Measurements from ENCODE around the gene SLC47A2. TPM values are rescaled to one million over a fixed set of nuclear protein-coding genes. Genes with fewer than 3 reads are reported as not detected.

SLC47A2 gene
- total RNA-seq, 1 donor from 2014 or later: not detected

DNA sequence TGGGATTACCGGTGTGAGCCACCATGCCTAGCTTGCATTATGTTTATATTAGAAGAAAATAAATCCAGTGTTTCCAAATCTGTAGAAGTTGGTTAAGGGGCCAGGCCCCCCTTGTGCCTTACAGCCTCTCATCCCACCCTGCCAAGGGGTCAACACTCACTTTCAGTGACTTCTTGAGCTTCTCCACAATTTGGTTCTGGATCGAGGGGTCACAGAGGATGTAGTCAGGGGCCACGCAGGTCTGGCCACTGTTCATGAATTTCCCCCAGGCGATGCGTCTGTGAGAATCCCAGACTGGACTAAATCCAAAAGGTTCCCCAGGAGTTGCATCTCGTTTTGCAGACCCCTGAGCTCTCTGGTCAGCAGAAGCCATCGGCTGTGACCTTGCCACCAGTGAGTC is 24.5 kb upstream of the SLC47A2 start:
- ATAC-seq (no peak), DNase-seq (no peak)
- intact Hi-C loops (cut with DNase I): no loop called here
- no peaks in the 10 kb centered on the region for H3K36me3 ChIP-seq
- H3K27ac ChIP-seq: no peak overlapping the region
- no peaks in the 10 kb centered on the region for H3K9me3 ChIP-seq
- no peaks in the 10 kb centered on the region for H3K27me3 ChIP-seq
- TF ChIP-seq, protein P1, sequence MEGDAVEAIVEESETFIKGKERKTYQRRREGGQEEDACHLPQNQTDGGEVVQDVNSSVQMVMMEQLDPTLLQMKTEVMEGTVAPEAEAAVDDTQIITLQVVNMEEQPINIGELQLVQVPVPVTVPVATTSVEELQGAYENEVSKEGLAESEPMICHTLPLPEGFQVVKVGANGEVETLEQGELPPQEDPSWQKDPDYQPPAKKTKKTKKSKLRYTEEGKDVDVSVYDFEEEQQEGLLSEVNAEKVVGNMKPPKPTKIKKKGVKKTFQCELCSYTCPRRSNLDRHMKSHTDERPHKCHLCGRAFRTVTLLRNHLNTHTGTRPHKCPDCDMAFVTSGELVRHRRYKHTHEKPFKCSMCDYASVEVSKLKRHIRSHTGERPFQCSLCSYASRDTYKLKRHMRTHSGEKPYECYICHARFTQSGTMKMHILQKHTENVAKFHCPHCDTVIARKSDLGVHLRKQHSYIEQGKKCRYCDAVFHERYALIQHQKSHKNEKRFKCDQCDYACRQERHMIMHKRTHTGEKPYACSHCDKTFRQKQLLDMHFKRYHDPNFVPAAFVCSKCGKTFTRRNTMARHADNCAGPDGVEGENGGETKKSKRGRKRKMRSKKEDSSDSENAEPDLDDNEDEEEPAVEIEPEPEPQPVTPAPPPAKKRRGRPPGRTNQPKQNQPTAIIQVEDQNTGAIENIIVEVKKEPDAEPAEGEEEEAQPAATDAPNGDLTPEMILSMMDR (IDR thresholded peaks at IDR 0.05): no peak
- no peak overlapping the region for H3K4me3 ChIP-seq
- H3K4me1 ChIP-seq: peaks cover 7% of the 10 kb centered on the region

GRCh38 chr17:19739241-19740201 is 23.1 kb upstream of the SLC47A2 start:
- TF ChIP-seq, protein P1 (IDR thresholded peaks at IDR 0.05): no peak
- ATAC-seq (no peak), DNase-seq (peak; percentile 61)
- Histone ChIP-seq H3K9me3 (no peaks in the 10 kb centered on the region), H3K27ac (no peak overlapping the region), H3K36me3 (no peaks in the 10 kb centered on the region), H3K27me3 (no peaks in the 10 kb centered on the region), H3K4me3 (no peak overlapping the region), H3K4me1 (no peaks in the 10 kb centered on the region)
- intact Hi-C loops (cut with DNase I): no loop called here

DNA sequence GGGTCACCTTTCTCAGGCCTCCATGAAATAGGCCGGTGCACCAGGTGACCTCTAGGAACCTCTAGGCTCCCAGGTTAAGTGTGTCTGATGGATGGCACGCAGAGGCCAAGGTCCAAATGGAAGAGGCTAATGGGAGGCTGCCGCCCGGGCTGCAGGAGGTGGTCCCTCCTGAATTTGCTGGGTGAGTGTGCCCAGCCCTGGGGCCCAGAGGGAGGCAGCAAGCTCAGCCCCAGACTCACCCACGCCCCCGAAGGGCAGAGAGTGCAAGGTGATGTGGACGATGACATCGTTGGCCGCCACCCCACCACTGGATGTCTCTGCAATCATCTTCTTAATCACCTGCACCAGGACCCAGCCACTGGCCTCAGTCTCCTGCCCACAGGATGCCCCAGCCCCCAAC is 22.4 kb upstream of the SLC47A2 start:
- Histone ChIP-seq H3K36me3 (no peaks in the 10 kb centered on the region), H3K4me1 (no peaks in the 10 kb centered on the region), H3K27me3 (no peaks in the 10 kb centered on the region), H3K4me3 (no peak overlapping the region), H3K9me3 (no peaks in the 10 kb centered on the region), H3K27ac (no peak overlapping the region)
- DNase-seq (no peak), ATAC-seq (no peak)
- TF ChIP-seq, protein P1 (IDR thresholded peaks at IDR 0.05): no peak
- intact Hi-C loops (cut with DNase I): no loop called here

DNA sequence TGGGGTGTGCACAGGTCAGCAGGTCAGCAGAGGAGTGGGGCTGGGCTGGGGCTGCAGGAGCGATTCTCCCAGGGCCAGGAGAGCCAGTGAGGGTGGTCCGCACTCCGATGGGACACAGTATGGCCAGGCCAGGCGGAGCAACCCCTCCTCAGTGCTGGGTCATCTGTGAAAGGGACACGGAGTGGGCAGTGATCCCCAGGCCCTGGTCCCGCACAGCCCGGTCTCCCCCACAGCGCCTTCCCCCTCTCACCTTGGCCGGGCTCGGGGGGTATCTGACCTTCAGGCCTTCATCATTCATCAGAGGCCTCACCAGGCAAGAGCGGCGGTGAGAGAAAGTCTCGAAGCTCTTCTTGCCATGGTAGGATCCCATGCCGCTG is 21.7 kb upstream of the SLC47A2 start:
- Histone ChIP-seq H3K4me3 (no peak overlapping the region), H3K9me3 (no peaks in the 10 kb centered on the region), H3K27me3 (no peaks in the 10 kb centered on the region), H3K4me1 (no peaks in the 10 kb centered on the region), H3K36me3 (no peaks in the 10 kb centered on the region), H3K27ac (no peak overlapping the region)
- DNase-seq (no peak), ATAC-seq (no peak)
- TF ChIP-seq, protein P1 (IDR thresholded peaks at IDR 0.05): no peak
- intact Hi-C loops (cut with DNase I): no loop called here

DNA sequence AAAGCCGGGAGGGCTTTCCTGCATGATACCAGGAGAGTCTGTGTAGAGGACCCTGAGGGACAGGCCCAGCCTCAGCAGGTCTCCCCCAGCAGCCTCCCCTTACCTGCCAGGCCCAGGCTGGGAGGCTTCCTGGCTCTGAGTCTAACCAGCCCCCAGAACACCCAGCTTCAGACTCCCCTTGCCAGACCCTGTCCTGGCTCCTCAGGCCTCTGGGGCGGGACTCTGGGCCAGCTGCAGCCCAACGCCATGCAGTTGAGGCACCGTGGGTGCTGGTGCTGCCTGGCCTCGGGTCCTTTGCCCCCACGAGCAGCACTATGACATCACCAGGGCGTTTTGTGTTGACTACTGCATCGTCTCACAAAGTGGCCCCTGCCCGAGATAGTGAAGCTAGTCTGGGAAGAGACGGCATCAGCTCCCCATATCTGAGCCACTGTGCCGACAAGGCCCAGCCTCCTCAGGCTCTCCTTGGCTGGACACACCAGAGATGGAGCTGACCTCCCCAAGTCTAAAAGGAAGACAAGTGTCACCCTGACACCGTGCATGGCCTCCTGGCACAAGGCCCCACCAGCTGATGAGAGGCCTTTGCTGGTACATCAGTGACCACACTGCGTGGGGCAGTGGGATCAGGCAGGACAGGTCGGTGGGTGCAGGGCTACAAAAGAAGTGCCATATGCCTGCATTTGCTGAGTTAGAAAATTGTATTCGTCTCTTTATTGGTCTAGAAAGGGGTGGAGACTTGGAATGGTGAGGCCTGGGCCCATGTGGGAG is 21.1 kb upstream of the SLC47A2 start:
- H3K36me3 ChIP-seq: no peaks in the 10 kb centered on the region
- no peak overlapping the region for H3K27ac ChIP-seq
- intact Hi-C loops (cut with DNase I): no loop called here
- no peaks in the 10 kb centered on the region for H3K27me3 ChIP-seq
- no peak for ATAC-seq
- DNase-seq: peak; percentile 54
- no peaks in the 10 kb centered on the region for H3K4me1 ChIP-seq
- TF ChIP-seq, protein P1 (IDR thresholded peaks at IDR 0.05): no peak
- no peaks in the 10 kb centered on the region for H3K9me3 ChIP-seq
- no peak overlapping the region for H3K4me3 ChIP-seq

All from upper lobe of right lung (tissue), 1 donor.